Heart left ventricle (tissue), 16 donors: ENCODE data around the gene PMF1. TPM values are rescaled to one million over a fixed set of nuclear protein-coding genes. Genes with fewer than 3 reads are reported as not detected.

Experiments
- ATAC-seq, 4 donors: fragments of 200-7000 bp; cut with Tn5 transposase; one replicate each; pipeline ENCODE4 v1.9.1; 2020 to 2022; ENCODE audit warnings: moderate library complexity in 4 of 4, mild to moderate bottlenecking in 3 of 4, moderate number of reproducible peaks in 1 of 4
- DNase-seq, 5 donors: peaks; one replicate each; pipeline ENCODE4 v3.0.0-alpha.2; 2020
- H3K27ac ChIP-seq, 12 donors: fragments of 200-600 bp; sonication (generic) in 4 of 12; one replicate each; pipeline versions ENCODE4 v1.5.0 to v1.8.0; 2016 to 2022; ENCODE audit warnings: mild to moderate bottlenecking in 2 of 12
- H3K27me3 ChIP-seq, 9 donors: fragments of 200-600 bp; sonication (generic) in 2 of 9; one replicate each; pipeline versions ENCODE4 v1.5.1 to v1.8.0; 2016 to 2022; ENCODE audit warnings: mild to moderate bottlenecking in 3 of 9
- H3K36me3 ChIP-seq, 9 donors: fragments of 200-600 bp; sonication (generic) in 2 of 9; one replicate each; pipeline versions ENCODE4 v1.5.0 to v1.8.0; 2018 to 2022; ENCODE audit warnings: mild to moderate bottlenecking in 2 of 9
- H3K4me1 ChIP-seq, 12 donors: fragments of 200-600 bp; sonication (generic) in 4 of 12; one replicate each; pipeline versions ENCODE4 v1.5.0 to v1.8.0; 2016 to 2022; ENCODE audit warnings: mild to moderate bottlenecking in 3 of 12
- H3K4me3 ChIP-seq, 12 donors: fragments of 200-600 bp; sonication (generic) in 4 of 12; one replicate each; pipeline versions ENCODE4 v1.5.0 to v1.8.0; 2017 to 2022; ENCODE audit warnings: mild to moderate bottlenecking in 9 of 12, moderate library complexity in 4 of 12
- H3K9me3 ChIP-seq, 12 donors: fragments of 200-600 bp; sonication (generic) in 4 of 12; one replicate each; pipeline versions ENCODE4 v1.5.0 to v1.8.0; 2016 to 2022; ENCODE audit warnings: mild to moderate bottlenecking in 1 of 12
- POLR2A ChIP-seq, 2 donors: fragments of 450-650 bp; IDR thresholded peaks; one replicate each; pipeline ENCODE4 v1.6.1; 2017; ENCODE audit warnings: antibody characterized with exemption in 2 of 2, mild to moderate bottlenecking in 2 of 2, moderate library complexity in 2 of 2
- WGBS, 4 donors: extraction: QIAGEN DNeasy Blood & Tissue Kit in 2 of 4; methylation state at CpG; one replicate each; pipeline versions ENCODE4 v1.1.5 to v1.1.7; 2013 to 2018; 5-methylcytosine and 5-hydroxymethylcytosine counted together
- intact Hi-C, 10 donors: fragments of 100-400 bp; cut with DNase I; formaldehyde crosslinking; loops; one replicate each; pipeline versions ENCODE4 v1.11.1 to v1.14.2; 2022
- polyA plus RNA-seq, 2 donors: library from polyadenylated mRNA; stranded (reverse); fragments of 200-250 nt; gene quantifications; one replicate each; pipeline ENCODE4 v1.2.3, GENCODE V29; 2013
- total RNA-seq, 9 donors: library from RNA; depleted of rRNA in 2 of 9; stranded (reverse); fragments of >200 nt in 2 of 9; fragmentation: NEBNext Ultra II Directional in 3 of 9; extraction: Animal tissue kit (Norgen Biotek cat#: 25700) in 3 of 9; gene quantifications; one replicate each; pipeline versions ENCODE4 v1.1.0 to v1.2.4, GENCODE V29; 2016 to 2023
- TF ChIP-seq, protein P1 (sequence below), 12 donors: fragments of 200-600 bp; sonication (generic) in 4 of 12; IDR thresholded peaks; one replicate each; pipeline versions ENCODE4 v1.5.0 to v1.8.0; 2018 to 2022; ENCODE audit warnings: antibody characterized with exemption in 12 of 12, mild to moderate bottlenecking in 5 of 12
- donor health status: ischemic (EF 13 %, LVEDD 7.1; RV severe dilation, severe dysfunction).
- donor health status: healthy with polysubstance abuse.
- donor health status: DM: no; HTN: yes; CAD: no.
- donor health status: DM: no; HTN: no; CAD: no.
- donor health status: ischemic (EF 25% LVEDD 6.9; RV normal size, moderate dysfunction).
- donor health status: ischemic (EF 25% LVEDD 5.7; RV mildly dilated, moderate dysfunction).
- donor health status: healthy.
- donor health status: DM: yes; HTN: yes; CAD: no.
- donor health status: ischemic (EF 35%, LVEDD 5.7; RV mildly dilated, moderate dysfunction).
- donor health status: nonischemic (EF 11% LVEDD 7.7; RV severe dilation, severe dysfunction).
- donor health status: DM: yes; HTN: yes; CAD: no.
- donor health status: PGD.
- donor health status: ischemic (EF 29% LVEDD 5.4; RV normal size, mild dysfunction).
- donor health status: nonischemic (EF 23%, LVEDD 6.1; RV moderate dilation, normal function).

Gene PMF1
- total and polyA plus RNA-seq, 11 donors, result 57.8 to 122 (median 68.2) TPM

DNA sequence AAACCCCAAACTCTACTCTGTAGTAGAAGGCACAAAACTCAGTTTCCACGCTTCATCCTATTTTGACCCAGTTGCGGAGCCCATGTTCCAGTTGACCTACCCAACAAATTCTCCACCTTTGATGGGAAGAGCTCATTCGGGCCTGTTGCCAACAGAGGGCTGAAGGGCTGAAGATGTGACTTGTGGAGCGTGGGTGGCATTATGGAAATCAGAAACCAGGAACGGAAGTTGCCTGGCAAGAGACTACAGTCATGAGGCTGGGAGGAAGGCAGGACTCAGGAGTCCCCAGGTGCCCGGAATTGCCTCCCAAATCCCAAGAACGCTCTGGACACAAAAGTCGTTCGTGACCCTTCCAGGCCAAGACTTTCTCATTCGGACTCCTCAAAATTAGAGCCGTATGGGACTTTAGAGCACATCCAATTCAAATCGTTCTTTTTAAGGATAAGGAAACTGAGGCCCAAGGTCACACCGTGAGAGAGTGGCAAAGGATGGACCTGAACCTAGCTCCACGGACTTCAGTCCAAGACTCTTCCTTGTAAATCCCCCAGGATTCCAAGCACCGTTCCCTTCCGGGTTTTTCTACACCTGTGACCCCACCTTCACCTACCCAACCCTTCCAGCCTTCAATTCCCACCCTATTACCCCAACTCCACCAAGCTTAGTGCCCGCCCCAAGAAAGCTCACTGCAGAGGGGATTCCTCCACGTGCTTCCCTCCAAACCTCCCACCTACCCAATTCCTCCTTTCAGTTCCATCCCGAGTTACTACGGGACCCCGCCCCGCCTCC, 69.1 kb downstream of the PMF1 start:
- Histone ChIP-seq H3K27me3 (no peaks in the 10 kb centered on the region), H3K27ac (peak overlapping the region; percentile 84 to 98 (median 92)), H3K4me1 (peaks cover 5 to 67% (median 30%) of the 10 kb centered on the region in 12 donors), H3K9me3 (no peaks in the 10 kb centered on the region), H3K36me3 (peaks cover 0 to 36% (median 29%) of the 10 kb centered on the region in 9 donors), H3K4me3 (peak overlapping the region; percentile 68 to 100 (median 84))
- intact Hi-C loops, result loop anchor here in 1 of 10 donors (2.0 kb wide), 1 partner anchor 57 kb away; the partner anchor contains the start of genes CCT3 and TSACC
- TF ChIP-seq, protein P1, sequence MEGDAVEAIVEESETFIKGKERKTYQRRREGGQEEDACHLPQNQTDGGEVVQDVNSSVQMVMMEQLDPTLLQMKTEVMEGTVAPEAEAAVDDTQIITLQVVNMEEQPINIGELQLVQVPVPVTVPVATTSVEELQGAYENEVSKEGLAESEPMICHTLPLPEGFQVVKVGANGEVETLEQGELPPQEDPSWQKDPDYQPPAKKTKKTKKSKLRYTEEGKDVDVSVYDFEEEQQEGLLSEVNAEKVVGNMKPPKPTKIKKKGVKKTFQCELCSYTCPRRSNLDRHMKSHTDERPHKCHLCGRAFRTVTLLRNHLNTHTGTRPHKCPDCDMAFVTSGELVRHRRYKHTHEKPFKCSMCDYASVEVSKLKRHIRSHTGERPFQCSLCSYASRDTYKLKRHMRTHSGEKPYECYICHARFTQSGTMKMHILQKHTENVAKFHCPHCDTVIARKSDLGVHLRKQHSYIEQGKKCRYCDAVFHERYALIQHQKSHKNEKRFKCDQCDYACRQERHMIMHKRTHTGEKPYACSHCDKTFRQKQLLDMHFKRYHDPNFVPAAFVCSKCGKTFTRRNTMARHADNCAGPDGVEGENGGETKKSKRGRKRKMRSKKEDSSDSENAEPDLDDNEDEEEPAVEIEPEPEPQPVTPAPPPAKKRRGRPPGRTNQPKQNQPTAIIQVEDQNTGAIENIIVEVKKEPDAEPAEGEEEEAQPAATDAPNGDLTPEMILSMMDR (IDR thresholded peaks at IDR 0.05), result no peak
- TF ChIP-seq POLR2A (IDR thresholded peaks at IDR 0.05), result no peak
- ATAC-seq (peak in 2 of 4 donors; percentile 13 to 22), DNase-seq (peak in 2 of 5 donors; percentile 33 to 39)
- 4 to 8% (median 6%) methylated on average over 22 of the region's 22 CpGs for WGBS, 4 donors

- DNase-seq, result peak; percentile 98 to 99 (median 98)
- H3K4me3 ChIP-seq, result peak within 1 kb of the TSS; percentile 68 to 100 (median 84)
- H3K27me3 ChIP-seq, result no peaks in the 10 kb centered on the region
- peaks cover 5 to 59% (median 30%) of the 10 kb centered on the region in 12 donors for H3K4me1 ChIP-seq
- peak within 1 kb of the TSS; percentile 84 to 98 (median 92) for H3K27ac ChIP-seq
- H3K9me3 ChIP-seq, result no peaks in the 10 kb centered on the region
- 0 to 1% (median 0%) methylated on average over 44 to 50 of the region's 50 CpGs for WGBS, 4 donors
- intact Hi-C loops, result loop anchor here in 2 of 10 donors (1.0 to 2.0 kb wide), 2 partner anchors 56 kb away; partner anchors contain the start of genes CCT3 (in 2 of the 2) and TSACC (in 2 of the 2)
- peak; percentile 59 to 91 for TF ChIP-seq POLR2A (IDR thresholded peaks at IDR 0.05)
- TF ChIP-seq, protein P1 (IDR thresholded peaks at IDR 0.05), result no peak
- H3K36me3 ChIP-seq, result peaks cover 0 to 28% (median 21%) of the 10 kb centered on the region in 9 donors
- ATAC-seq, result peak; percentile 88 to 92 (median 88)
These were observed 69.8 kb downstream of the PMF1 start, which contains the start of gene SMG5 for GRCh38 chr1:156282479-156283222. Gene SMG5 (minus strand): TSS chr1:156282825. CDS start chr1:156282680, 145 bp downstream.

GRCh38 chr1:156283521-156283920, 70.7 kb downstream of the PMF1 start:
- TF ChIP-seq, protein P1 (IDR thresholded peaks at IDR 0.05), result no peak
- no peak for TF ChIP-seq POLR2A (IDR thresholded peaks at IDR 0.05)
- Histone ChIP-seq H3K9me3 (no peaks in the 10 kb centered on the region), H3K27me3 (no peaks in the 10 kb centered on the region), H3K27ac (peak overlapping the region in 7 of 12 donors; percentile 86 to 98 (median 94)), H3K4me1 (peaks cover 5 to 50% (median 30%) of the 10 kb centered on the region in 12 donors), H3K4me3 (peak overlapping the region; percentile 68 to 100 (median 84)), H3K36me3 (peaks cover 0 to 20% (median 12%) of the 10 kb centered on the region in 9 donors)
- no peak for ATAC-seq
- no peak for DNase-seq
- intact Hi-C loops, result loop anchor here in 2 of 10 donors (1.0 to 2.0 kb wide), 2 partner anchors 55 kb away; partner anchors contain the start of genes CCT3 (in 2 of the 2) and TSACC (in 2 of the 2)
- 75 to 93% (median 89%) methylated on average over 1 of the region's 1 CpG for WGBS, 4 donors
